HG02938 (cell line): Measurements from ENCODE around the gene LCE1C.

Experiments
- ATAC-seq: cut with Tn5 transposase; IDR thresholded peaks from one replicate; pipeline ENCODE4 v1.9.1; 2021; ENCODE audit warnings: mild to moderate bottlenecking, moderate library complexity; ENCODE audit not compliant: unreplicated experiment

LCE1C gene, protein sequence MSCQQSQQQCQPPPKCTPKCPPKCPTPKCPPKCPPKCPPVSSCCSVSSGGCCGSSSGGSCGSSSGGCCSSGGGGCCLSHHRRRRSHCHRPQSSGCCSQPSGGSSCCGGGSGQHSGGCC

DNA sequence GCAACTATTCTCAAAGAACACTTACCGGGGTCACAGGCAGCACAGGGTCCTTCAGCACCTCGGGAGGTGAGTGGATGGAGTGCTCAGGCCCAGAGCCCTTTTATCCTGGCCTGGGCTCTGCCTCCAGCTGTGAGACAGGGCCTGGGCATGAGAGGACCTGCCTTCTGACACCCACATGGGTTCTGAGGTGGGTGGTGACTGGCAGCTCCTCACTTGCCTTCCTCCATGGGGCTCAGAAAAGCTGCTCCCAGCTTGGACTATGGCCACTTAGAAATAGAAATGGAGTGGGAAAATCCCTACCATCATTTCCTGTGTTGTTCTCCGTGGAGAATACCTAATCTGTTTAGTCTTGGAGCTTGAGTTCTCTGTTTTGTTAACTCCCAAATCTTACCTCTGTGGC lies at the start of gene LCE1C:
LCE1C (minus strand) TSS at position 76 of the 400 bp plus-strand sequence. CDS start 1,173 bp downstream, outside the sequence.
- ATAC-seq: no peak

DNA sequence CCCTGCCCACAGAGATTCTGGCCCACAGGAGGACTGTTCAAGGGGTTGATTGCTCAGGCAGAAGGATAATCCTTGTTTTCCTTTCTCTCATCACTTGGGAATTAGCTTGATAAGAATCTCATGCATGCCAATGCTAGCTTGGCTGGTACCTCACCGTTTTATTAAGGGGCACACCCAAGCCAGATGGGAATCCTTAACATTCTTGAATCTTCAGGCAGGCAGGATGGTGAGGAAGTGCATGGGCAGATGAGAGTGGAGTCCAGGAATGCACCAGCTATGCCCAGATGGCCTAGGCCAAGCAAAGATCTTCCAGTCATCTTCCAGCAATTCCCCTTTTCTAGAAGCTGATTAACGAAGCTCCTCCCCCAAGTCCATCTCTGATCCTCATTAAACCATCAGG lies 49.2 kb upstream of the LCE1C start:
- ATAC-seq: no peak

DNA sequence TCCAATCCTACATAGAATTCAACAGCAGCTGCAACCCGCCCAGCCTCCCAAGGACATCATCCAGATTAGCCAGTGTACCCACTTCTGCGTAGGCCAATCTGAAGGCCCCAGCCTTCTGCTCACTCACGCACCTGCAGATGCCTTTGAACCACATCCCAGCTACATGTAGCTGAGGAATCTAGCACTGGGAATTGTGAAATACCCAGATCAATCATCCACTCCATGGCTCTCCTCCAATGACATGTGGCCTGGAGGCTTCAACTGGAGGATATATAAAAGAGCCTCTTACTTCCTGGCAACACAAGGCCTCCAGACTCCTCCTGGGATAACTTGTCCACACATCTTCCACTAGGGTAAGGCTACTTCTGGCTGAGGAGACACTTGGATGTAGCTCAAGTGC lies 36.1 kb upstream of the LCE1C start, which contains the start of gene LCE6A:
LCE6A (plus strand) TSS at position 301 of the 400 bp plus-strand sequence. CDS start 665 bp downstream, outside the sequence.
- no peak for ATAC-seq

DNA sequence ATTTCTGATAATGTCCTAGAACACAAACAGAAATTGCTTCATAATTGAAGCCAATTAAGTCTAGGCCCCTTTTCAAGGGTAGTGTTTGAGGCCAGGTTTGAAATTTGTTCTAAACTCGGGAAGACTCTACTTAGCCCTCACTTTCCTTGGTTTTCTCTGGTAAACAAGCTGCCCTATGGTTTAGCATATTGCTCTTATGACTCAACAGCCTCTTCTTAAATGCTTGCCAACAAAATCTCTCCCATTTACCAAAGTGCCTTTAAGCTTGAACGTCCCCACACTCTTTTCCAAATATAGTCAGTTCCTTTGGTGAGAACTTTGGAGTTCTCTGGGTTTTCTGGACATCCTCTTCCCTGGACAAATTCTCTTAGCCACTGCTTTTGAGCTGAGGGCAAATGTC lies 30.4 kb upstream of the LCE1C start:
- no peak for ATAC-seq

DNA sequence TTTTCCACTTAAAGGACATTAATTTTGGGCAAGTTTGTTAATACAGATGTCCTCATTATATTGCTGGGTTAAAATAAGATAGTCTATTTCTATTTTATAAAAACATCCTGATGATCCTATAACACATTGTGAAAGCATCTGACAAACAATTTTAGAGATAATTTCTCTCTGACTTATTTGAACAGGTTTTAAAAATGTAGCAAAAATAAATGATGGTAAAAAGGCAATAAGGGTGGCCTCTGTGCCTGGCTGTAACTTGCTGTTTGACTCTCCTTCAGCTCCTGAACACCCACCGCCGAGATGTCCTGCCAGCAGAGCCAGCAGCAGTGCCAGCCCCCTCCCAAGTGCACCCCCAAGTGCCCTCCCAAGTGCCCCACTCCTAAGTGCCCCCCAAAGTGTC lies 20.7 kb upstream of the LCE1C start, which contains the start of gene LCE1A:
LCE1A (plus strand) TSS at position 301 of the 400 bp plus-strand sequence; CDS start at position 301, 0 bp downstream.
- ATAC-seq: no peak

DNA sequence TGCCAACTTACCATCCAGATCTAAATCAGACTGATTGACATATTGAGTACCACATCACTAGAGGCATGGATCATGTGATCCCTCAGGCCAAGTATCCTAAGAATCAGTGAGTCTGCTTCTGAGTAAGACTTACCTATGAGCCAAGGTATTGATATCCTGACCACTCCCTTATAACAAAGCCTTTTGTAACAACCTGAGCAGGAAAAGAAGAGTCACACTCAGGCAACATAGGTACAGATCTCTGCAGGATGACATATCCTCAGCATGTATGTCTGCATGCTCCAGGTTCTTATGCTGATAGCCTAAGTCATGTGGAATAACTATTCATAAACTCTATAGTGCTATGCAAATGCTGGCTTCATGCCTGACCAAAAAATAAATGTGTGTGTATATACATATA lies 18.5 kb upstream of the LCE1C start:
- no peak for ATAC-seq

DNA sequence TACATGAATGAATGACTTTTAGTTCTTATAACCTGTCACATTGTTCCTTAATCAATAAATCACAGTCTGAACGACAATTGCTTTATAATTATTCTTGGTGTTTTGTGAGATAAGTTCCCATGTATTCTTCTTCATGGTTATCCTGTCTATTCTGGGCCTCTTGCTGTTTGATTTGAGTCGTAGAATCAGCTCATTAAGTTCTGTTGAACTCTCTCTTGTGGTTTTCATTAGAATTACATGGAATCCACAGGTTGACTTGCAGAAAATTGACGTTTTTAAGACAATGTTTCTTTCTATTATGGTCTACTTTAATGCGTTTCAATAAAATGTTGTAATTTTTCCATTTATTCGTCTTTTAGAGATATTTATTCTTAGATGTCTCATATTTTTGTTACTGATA lies 16.8 kb upstream of the LCE1C start:
- no peak for ATAC-seq

DNA sequence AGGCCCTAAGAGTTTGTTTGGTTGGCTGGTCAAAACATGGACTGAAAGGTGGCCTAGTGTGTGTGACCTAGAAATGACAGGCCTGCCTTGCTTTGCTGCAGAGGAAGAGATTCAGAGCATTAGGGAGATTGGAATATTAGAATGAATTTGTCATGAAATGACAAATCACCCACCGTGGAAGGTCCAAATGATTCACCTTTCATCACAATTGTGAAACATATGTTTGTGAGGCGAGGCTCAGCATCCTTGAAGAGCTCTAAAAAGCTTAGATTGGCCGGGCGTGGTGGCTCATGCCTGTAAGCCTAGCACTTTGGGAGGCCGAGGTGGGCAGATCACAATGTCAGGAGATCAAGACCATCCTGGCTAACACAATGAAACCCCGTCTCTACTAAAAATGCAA lies 10.9 kb upstream of the LCE1C start:
- ATAC-seq: no peak

DNA sequence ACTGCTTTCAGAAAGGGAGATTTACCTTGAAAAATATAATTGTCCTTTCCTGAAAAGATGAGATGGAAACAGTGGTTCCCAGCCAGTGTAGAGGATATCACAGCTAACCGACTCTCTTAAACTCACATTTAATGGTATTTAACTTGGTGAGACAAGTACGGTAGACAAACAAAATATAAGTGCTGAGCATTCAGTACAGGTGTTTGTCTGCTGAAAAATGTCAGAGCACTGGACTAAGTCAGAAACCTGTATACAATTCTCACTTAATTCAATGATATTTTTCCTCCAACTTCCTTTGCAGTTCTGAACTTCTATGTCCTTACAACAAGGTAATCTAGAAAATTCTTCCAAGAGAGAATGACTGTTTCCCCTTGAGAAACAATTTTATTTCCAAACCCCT lies 5.2 kb upstream of the LCE1C start, which contains the start of gene LCE1B:
LCE1B (plus strand) TSS at position 301 of the 400 bp plus-strand sequence. CDS start 476 bp downstream, outside the sequence.
- ATAC-seq: no peak

DNA sequence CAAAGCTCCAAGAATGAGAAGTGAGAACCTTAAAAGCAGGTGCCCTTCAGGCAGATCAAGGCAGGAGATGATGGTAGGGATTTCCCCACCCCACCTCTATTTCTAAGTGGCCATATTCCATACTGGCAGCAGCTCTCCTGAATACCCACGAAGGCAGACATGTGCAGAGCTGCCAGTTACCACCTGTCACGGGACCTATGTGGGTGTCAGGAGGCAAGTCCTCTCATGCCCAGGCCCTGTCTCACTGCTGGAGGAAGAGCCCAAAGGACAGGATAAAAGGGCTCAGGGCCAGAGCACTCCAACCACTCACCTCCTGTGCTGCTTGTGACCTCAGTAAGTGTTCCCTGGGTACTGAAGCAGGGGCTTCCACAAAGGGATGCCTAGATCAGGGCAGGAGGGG lies 4.6 kb upstream of the LCE1C start:
- no peak for ATAC-seq

DNA sequence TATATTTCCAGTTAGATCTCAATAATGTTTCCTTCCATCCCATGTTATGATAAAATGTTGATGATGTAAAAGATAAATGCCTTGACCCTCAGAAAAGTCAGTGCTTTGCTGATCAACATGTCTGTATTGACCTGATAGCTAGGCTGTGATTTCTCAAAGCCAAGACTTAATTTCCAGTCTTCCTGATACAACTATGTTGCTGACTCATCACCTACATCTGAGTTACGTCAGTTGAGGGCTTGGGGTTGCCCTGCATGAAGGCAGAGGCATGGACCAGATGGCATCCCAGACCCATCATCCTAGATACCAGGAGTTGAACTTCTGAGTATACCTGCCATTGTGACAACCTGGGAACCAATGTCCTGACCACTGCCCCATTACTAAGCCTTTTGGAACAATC lies 5.1 kb downstream of the LCE1C start:
- no peak for ATAC-seq

DNA sequence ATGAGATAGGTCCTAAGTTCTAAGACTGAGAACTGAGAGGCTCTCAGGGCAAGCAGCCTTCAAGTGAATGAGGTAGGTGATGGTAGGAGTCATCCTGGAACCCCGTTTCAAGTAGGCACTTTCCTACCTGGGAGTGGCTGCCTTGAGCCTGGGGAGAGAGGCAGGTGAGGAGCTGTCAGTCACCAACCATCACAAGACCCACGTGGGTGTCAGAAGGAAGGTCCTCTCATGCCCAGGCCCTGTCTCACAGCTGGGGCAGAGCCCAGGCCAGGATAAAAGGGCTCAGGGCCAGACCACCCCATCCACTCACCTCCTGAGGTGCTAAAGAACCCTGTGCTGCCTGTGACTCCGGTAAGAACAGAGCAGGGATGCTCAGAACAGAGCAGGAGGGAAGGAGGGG lies 10.0 kb downstream of the LCE1C start, which contains the start of gene LCE1D:
LCE1D (plus strand) TSS at position 301 of the 400 bp plus-strand sequence. CDS start 1,074 bp downstream, outside the sequence.
- ATAC-seq: no peak

DNA sequence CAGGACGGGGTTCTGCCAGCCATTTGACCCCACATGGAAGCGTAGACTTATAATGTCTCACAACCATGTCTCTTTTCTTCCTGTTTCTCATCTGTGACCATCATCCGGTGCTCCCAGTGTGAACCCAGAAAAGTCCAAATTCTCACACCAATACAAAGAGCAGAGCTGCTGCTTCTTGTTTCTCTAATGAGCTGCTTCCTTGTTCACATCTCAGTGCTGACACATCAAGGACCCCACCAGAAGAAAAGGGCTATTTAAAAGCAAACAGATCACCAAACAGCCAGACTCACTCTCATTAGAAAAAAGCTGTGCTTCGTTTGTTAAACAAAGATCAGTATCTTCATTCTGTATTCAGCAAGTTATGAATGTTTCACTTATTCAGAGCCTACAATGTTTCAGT lies 10.8 kb downstream of the LCE1C start:
- ATAC-seq: no peak

DNA sequence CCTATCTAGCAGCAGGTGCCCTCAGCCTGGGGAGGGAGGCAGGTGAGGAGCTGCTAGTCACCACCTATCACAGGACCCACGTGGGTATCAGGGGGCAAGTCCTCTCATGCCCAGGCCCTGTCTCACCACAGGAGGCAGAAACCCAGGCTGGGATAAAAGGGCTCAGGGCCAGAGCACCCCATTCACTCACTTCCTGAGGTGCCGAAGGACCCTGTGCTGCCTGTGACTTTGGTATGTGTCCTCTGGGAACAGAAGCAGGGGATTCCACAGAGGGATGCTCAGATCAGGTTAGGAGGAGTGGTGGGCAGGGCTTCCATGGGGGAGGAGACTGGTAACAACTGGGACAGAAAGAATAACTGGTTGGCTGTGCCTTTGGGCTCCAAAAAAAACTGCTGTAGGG lies 20.4 kb downstream of the LCE1C start, which contains the start of gene LCE1E:
LCE1E (plus strand) TSS at position 181 of the 400 bp plus-strand sequence. CDS start 1,043 bp downstream, outside the sequence.
- no peak for ATAC-seq

DNA sequence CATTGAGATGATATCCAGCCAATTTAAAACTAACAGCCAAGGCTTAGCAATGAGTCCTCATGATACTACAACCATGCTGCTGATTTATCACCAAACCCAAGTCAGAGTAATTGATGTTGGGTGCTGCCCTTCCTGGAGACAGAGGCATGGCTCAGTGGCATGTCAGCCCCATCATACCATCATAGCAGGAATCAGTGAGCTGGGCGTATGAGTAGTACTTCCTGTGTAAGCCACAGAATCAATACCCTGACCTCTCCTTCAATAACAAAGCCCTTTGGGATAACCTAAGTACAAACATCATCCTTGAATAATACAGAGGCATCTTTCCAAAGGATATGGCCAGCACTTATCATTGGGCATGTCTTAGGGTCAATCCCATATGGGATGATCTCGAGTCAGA lies 23.4 kb downstream of the LCE1C start:
- ATAC-seq: no peak

DNA sequence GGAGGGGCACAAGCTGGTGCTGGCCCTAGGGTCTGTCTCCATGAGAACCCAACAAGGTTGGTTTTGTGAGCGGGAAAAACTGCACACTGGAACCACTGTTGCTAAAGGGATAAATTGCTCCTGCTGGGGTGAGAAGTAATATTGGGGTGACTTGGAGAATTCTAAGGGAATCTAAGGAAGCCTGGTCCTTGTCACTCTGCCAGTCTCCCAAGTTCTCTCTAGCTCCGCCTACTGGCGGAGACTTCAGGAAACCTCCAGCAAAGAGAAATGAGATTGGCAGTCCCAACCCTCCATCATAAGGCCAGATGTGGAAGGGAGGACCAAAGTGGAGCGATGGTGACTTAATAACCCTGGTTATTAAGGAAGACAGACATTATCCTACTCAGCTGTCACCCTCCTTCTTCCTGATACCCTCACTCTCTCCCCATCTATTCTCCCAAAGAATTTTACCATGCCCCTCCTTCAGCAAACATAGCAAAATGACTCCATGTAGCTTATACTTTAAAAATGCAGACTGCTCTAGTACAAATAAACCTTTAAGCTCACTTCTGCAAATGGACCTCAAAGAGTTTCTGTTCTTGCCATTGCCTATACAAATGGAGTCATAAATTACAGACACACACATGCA lies 28.8 kb downstream of the LCE1C start:
- no peak for ATAC-seq

DNA sequence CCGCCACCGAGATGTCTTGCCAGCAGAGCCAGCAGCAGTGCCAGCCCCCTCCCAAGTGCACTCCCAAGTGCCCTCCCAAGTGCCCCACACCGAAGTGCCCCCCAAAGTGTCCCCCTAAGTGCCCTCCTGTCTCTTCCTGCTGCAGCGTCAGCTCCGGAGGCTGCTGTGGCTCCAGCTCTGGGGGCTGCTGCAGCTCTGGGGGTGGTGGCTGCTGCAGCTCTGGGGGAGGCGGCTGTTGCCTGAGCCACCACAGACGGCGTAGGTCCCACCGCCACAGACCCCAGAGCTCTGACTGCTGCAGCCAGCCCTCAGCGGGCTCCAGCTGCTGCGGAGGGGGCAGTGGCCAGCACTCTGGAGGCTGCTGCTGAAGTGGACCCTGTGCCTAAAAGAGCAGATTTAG lies 30.1 kb downstream of the LCE1C start:
- no peak for ATAC-seq

DNA sequence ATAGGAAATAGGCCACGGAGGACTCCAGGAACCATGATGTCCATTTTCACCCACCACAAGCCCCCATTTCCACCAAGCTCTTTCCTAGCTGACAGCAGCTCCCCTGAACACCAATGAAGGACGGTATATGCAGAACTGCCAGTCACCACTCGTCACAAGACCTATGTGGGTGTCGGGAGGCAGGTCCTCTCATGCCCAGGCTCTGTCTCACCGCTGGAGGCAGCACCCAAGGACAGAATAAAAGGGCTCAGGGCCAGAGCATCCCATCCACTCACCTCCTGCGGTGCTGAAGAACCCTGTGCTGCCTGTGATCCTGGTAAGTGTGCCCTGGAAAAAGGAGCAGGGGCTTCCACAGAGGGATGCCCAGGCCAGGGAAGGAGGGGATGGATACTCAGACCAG lies 31.6 kb downstream of the LCE1C start, which contains the start of gene LCE1F:
LCE1F (plus strand) TSS at position 266 of the 400 bp plus-strand sequence. CDS start 1,232 bp downstream, outside the sequence.
- no peak for ATAC-seq

DNA sequence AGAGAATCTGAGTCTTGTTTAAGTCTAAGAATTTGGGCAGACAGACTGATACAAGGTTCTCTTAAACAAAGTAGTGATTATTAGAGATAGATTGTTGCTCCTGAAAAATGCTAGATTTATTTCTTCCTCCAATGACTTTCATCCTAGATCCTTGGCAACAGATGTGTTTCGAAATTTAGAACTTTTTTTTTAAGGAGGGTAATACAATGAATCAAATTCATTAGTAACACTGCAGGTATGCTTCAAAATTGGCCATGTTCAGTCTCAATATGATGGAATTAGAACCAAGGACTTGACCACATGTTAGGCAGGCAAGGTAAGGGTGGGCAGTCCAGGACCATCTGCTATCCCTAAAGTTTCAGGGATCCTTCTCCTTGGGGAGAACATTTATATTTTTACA lies 36.0 kb downstream of the LCE1C start:
- ATAC-seq: no peak

DNA sequence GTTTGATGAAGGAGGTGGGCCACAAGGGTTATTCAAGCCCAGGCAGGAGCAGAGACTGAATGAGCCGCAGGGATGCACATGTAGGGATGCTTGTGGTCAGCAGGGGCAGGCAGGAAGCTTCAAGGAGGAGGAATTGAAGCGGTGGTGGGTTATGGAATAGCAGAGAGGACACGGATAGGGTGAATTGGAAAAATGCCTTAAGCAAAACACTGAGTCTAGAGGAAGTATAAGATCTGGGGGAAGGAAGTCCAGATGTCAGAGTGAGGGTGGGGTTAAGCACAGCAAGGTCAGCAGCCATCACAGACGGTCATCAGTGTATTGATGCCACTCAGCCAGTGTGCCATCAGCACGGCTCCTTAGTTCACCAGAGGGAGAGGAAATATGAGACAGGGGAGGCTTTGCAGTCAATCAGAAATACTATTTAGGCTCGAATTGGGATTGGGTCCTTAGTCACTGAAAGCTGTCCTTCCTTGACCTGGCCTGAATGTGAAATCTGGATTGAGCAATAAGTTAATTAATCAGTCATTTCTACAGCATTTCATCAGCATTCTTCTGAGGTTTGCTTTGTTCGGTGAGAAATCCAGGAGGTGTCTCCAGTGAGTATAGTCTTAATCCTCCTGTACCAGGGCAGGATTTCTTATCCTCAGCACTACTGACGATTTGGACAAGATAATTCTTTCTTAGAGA lies 37.5 kb downstream of the LCE1C start:
- no peak for ATAC-seq

DNA sequence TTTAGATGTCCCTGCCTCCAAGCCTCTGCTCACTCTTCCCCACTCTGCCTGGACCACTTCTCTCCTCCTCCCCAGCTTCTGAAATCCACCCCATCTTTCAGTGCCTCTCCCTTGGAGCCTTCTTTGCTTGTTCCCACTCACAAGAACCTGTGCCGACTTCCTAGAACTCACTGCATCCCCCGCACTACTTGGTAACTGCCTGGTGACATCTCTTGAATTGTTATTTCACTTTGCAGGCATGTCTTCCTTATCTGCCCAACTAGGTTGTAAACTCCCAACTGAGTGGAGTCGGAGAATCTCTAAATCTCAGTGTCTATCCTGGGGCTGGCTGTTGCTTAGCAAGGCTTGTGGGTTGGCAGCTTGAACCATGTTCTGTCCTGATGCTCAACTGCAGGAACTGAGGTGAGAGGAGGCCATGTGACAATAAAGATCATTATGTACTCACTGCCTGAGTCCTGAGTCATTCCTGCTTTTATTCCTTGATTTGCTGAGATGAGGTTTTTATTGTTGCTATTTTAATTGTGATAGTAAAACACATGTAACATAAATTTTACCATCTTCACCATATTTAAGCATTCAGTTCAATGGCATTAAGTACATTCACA lies 44.7 kb downstream of the LCE1C start:
- no peak for ATAC-seq
